Measurements from ENCODE around the gene PTPRN2. TPM values are rescaled to one million over a fixed set of nuclear protein-coding genes. Genes with fewer than 3 reads are reported as not detected.

PTPRN2 gene
- total RNA-seq, 4 donors from 2014 or later: 6.6 to 10.7 (median 8.2) TPM

GRCh38 chr7:158270856-158271413 lies 316.7 kb downstream of the PTPRN2 start:
- no peak overlapping the region for H3K27ac ChIP-seq
- no peaks in the 10 kb centered on the region for H3K4me1 ChIP-seq
- no peaks in the 10 kb centered on the region for H3K27me3 ChIP-seq
- H3K36me3 ChIP-seq: no peaks in the 10 kb centered on the region
- H3K9me3 ChIP-seq: peaks cover 0 to 14% (median 0%) of the 10 kb centered on the region in 4 donors
- 88 to 93% methylated on average over 6 to 8 of the region's 9 CpGs for WGBS, 2 donors
- DNase-seq (ENCODE audit: low spot score in 2 of 2): no peak
- TF ChIP-seq CTCF (IDR thresholded peaks at IDR 0.05) (no peak), EP300 (IDR thresholded peaks at IDR 0.05) (no peak)
- H3K4me3 ChIP-seq: no peak overlapping the region

GRCh38 chr7:158270106-158270775 lies 317.4 kb downstream of the PTPRN2 start:
- peaks cover 0 to 14% (median 0%) of the 10 kb centered on the region in 4 donors for H3K9me3 ChIP-seq
- H3K27me3 ChIP-seq: no peaks in the 10 kb centered on the region
- H3K4me1 ChIP-seq: no peaks in the 10 kb centered on the region
- no peak for DNase-seq (ENCODE audit: low spot score in 2 of 2)
- TF ChIP-seq CTCF (IDR thresholded peaks at IDR 0.05): no peak
- TF ChIP-seq POLR2A (IDR thresholded peaks at IDR 0.05): no peak
- no peak for TF ChIP-seq EP300 (IDR thresholded peaks at IDR 0.05)
- no peak overlapping the region for H3K4me3 ChIP-seq
- H3K36me3 ChIP-seq: no peaks in the 10 kb centered on the region
- 86 to 87% methylated on average over 11 of the region's 13 CpGs for WGBS, 2 donors
- peak overlapping the region in 1 of 4 donors; percentile 52 for H3K27ac ChIP-seq

- no peak for DNase-seq (ENCODE audit: low spot score in 2 of 2)
- WGBS, 2 donors: 80 to 88% methylated on average over 28 of the region's 28 CpGs
- TF ChIP-seq EP300 (IDR thresholded peaks at IDR 0.05): no peak
- no peak for TF ChIP-seq POLR2A (IDR thresholded peaks at IDR 0.05)
- no peak for TF ChIP-seq CTCF (IDR thresholded peaks at IDR 0.05)
- Histone ChIP-seq H3K4me1 (no peaks in the 10 kb centered on the region), H3K36me3 (no peaks in the 10 kb centered on the region), H3K27ac (peak overlapping the region in 1 of 4 donors; percentile 52), H3K27me3 (no peaks in the 10 kb centered on the region), H3K9me3 (peaks cover 0 to 14% (median 0%) of the 10 kb centered on the region in 4 donors), H3K4me3 (no peak overlapping the region)
These were observed 318.6 kb downstream of the PTPRN2 start for GRCh38 chr7:158268816-158269535.

GRCh38 chr7:158267742-158268435 lies 319.7 kb downstream of the PTPRN2 start:
- H3K27me3 ChIP-seq: no peaks in the 10 kb centered on the region
- DNase-seq (ENCODE audit: low spot score in 2 of 2): no peak
- no peak overlapping the region for H3K4me3 ChIP-seq
- no peaks in the 10 kb centered on the region for H3K4me1 ChIP-seq
- TF ChIP-seq POLR2A (IDR thresholded peaks at IDR 0.05) (no peak), EP300 (IDR thresholded peaks at IDR 0.05) (no peak), CTCF (IDR thresholded peaks at IDR 0.05) (no peak)
- peaks cover 0 to 14% (median 0%) of the 10 kb centered on the region in 4 donors for H3K9me3 ChIP-seq
- no peaks in the 10 kb centered on the region for H3K36me3 ChIP-seq
- H3K27ac ChIP-seq: no peak overlapping the region
- 89 to 91% methylated on average over 29 of the region's 29 CpGs for WGBS, 2 donors
